Activated CD4-positive, CD25-positive, alpha-beta regulatory T cell treated with anti-CD3 and anti-CD28 coated beads, Interleukin-2, amount 50 U/mL, for 16 hours (primary cell): Measurements from ENCODE around the gene S100A14.
"Not testable (repeated sequence)": the region's sequence is repeated elsewhere in the genome, so short reads cannot be mapped to it uniquely, and the experiment has no call there.

Experiments
- DNase-seq: peaks from one replicate; pipeline ENCODE4 v3.0.0-alpha.2; 2020; ENCODE audit warnings: low read depth, low spot score

Gene S100A14

GRCh38 chr1:153615406-153615805 lies 719 bp downstream of the S100A14 start:
- no peak for DNase-seq

- no peak for DNase-seq
These were observed 1.2 kb downstream of the S100A14 start for GRCh38 chr1:153614906-153615305.

- DNase-seq = no peak
These were observed 1.8 kb downstream of the S100A14 start for GRCh38 chr1:153614189-153614900.

- no peak for DNase-seq
These were observed 2.7 kb downstream of the S100A14 start for GRCh38 chr1:153613406-153613805.

- DNase-seq = no peak
These were observed 3.3 kb downstream of the S100A14 start, which contains the start of gene S100A16 for GRCh38 chr1:153612755-153613331. Gene S100A16 (minus strand): TSS chr1:153613137. CDS start chr1:153608151, 4,986 bp downstream.

GRCh38 chr1:153612111-153612754 lies 3.9 kb downstream of the S100A14 start:
- no peak for DNase-seq

GRCh38 chr1:153611356-153611755 lies 4.8 kb downstream of the S100A14 start:
- DNase-seq = no peak

GRCh38 chr1:153610811-153611301 lies 5.3 kb downstream of the S100A14 start:
- no peak for DNase-seq

GRCh38 chr1:153610334-153610733 lies 5.8 kb downstream of the S100A14 start:
- no peak for DNase-seq

- no peak for DNase-seq
These were observed 6.6 kb downstream of the S100A14 start for GRCh38 chr1:153609585-153609907.

GRCh38 chr1:153608742-153609584 lies 7.2 kb downstream of the S100A14 start:
- no peak for DNase-seq

GRCh38 chr1:153608089-153608682 lies 7.9 kb downstream of the S100A14 start:
- no peak for DNase-seq

- DNase-seq = no peak
These were observed 8.7 kb downstream of the S100A14 start for GRCh38 chr1:153607381-153607780.

- no peak for DNase-seq
These were observed 9.9 kb downstream of the S100A14 start for GRCh38 chr1:153606194-153606593.

GRCh38 chr1:153602749-153603148 lies 13.4 kb downstream of the S100A14 start:
- DNase-seq = no peak

- no peak for DNase-seq
These were observed 16.3 kb downstream of the S100A14 start for GRCh38 chr1:153599847-153600246.

GRCh38 chr1:153598309-153599172 lies 17.6 kb downstream of the S100A14 start:
- no peak for DNase-seq

- no peak for DNase-seq
These were observed 18.9 kb downstream of the S100A14 start for GRCh38 chr1:153597206-153597605.

- no peak for DNase-seq
These were observed 23.4 kb downstream of the S100A14 start for GRCh38 chr1:153592748-153593147.

- no peak for DNase-seq
These were observed 27.6 kb downstream of the S100A14 start for GRCh38 chr1:153588482-153588881.

GRCh38 chr1:153588033-153588432 lies 28.1 kb downstream of the S100A14 start:
- not testable (repeated sequence) for DNase-seq
